C4-2B (cell line): ENCODE measurements around the gene POR.
"Not testable (repeated sequence)": the region's sequence is repeated elsewhere in the genome, so short reads cannot be mapped to it uniquely, and the experiment has no call there.

Experiments
- H3K27ac ChIP-seq: fragments of 450-650 bp; 2 replicates; pipeline ENCODE4 v1.5.1; 2017
- CTCF ChIP-seq: fragments of 450-650 bp; conservative IDR thresholded peaks from 2 replicates; pipeline ENCODE4 v1.5.1; 2017; ENCODE audit warnings: mild to moderate bottlenecking
- ZFX ChIP-seq: fragments of 450-650 bp; IDR thresholded peaks from 2 replicates; pipeline ENCODE4 v1.6.1; 2017

Gene POR

GRCh38 chr7:75887669-75888369 lies 27.1 kb upstream of the POR start:
- no peak for TF ChIP-seq ZFX
- TF ChIP-seq CTCF = no peak
- no peak overlapping the region; the same call in 1 of the 2 replicates for H3K27ac ChIP-seq

- H3K27ac ChIP-seq = no peak overlapping the region; the same call in 1 of the 2 replicates
- TF ChIP-seq ZFX = no peak
These were observed 26.3 kb upstream of the POR start for GRCh38 chr7:75888464-75889222.

- H3K27ac ChIP-seq = no peak overlapping the region
- no peak for TF ChIP-seq ZFX
- TF ChIP-seq CTCF = no peak
These were observed 25.6 kb upstream of the POR start for GRCh38 chr7:75889223-75889825.

DNA sequence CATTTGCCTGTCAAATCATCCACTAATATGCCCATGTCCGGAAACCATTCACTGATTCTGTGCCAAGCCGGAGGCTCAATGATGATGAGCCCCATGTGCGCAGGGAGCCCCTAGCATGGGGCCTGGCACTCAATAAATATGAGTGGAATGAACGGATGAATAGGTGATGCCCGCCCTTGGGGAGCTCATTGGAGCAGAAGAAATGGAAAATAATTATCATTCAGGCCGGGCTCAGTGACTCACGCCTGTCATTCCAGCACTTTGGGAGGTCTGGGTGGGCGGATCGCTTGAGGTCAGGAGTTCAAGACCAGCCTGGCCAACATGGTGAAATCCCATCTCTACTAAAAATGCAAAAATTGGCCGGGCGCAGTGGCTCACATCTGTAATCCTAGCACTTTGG lies 25.1 kb upstream of the POR start:
- no peak overlapping the region for H3K27ac ChIP-seq
- no peak for TF ChIP-seq ZFX
- no peak for TF ChIP-seq CTCF

GRCh38 chr7:75891237-75891636 lies 23.7 kb upstream of the POR start:
- not testable (repeated sequence) for H3K27ac ChIP-seq

DNA sequence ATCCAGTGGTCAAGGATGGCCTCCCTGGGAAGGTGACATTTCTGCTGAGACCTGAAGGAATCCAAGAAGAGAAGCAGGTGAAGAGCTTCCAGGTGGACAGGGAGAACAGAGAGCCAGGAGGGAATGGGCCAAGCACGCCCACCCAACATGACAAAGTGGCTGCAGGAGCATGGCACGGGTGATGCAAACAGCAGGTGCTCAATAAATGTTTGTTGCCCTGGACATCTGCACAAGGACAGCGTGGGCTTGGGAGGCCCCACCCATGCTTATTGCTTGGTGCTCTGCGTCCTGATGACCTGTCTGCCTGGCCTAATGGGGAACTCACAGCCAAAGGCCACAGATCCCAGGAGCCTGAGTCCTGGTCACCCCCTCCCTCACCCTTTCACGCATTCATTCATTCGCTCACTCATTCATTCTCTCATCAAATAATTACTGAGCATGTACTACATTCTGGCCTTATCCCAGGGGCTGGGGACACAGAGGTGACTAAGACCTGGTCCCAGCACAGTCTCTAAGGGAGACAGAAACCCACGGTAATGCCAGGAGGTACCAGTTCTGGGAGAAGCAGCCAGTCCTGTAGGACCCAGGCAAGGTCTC lies 23.0 kb upstream of the POR start:
- TF ChIP-seq ZFX = no peak
- no peak for TF ChIP-seq CTCF
- H3K27ac ChIP-seq = no peak overlapping the region

- no peak overlapping the region for H3K27ac ChIP-seq
- TF ChIP-seq CTCF (no peak), ZFX (no peak)
These were observed 22.2 kb upstream of the POR start for GRCh38 chr7:75892634-75893272.

DNA sequence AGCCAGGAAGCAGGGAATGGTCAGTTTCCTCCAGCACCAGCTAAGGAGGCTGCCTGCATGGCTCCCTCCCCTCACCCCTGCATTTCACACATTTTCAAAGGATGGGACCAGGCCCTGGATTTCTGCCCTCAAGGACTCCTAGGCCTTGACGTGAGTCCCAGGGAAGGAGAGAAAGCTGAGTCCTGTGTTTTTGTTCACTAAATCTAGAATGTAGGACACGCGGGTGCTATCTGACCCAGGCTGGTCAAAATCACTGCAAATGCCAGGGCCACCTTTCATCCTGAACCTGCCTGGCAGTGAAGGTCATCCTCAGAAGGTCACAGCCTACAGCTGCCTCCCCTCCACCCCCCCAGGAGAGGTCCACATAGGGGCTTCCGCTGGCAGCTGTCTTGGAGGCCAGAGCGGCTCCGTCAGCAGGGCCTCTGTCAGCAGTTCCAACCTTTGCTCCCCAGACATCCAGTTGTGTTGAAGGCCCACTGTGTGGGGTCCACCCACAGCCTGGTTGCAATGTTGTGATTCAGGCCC lies 18.1 kb upstream of the POR start:
- H3K27ac ChIP-seq = no peak overlapping the region
- TF ChIP-seq ZFX (no peak), CTCF (no peak)
